ENCODE measurements around the gene CDH4. TPM values are rescaled to one million over a fixed set of nuclear protein-coding genes. Genes with fewer than 3 reads are reported as not detected.

Gene CDH4
- total RNA-seq, 1 donor from 2014 or later: 0.08 TPM

DNA sequence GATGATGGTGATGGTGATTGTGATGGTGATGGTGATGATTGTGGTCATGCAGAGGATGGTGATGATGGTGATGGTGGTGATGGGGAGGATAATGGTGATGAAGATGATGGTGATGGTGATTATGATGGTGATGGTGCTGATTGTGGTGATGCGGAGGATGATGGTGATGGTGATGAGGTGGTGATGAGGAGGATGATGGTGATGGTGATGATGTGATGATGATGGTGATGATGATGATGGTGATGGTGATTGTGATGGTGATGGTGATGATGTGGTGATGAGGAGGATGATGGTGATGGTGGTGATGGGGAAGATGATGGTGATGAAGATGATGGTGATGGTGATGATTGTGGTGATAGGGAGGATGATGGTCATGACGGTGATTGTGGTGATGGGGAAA lies 333.7 kb downstream of the CDH4 start:
- intact Hi-C loops (cut with DNase I): no loop called here
- DNase-seq (ENCODE audit: missing footprints) (no peak), ATAC-seq (no peak)

DNA sequence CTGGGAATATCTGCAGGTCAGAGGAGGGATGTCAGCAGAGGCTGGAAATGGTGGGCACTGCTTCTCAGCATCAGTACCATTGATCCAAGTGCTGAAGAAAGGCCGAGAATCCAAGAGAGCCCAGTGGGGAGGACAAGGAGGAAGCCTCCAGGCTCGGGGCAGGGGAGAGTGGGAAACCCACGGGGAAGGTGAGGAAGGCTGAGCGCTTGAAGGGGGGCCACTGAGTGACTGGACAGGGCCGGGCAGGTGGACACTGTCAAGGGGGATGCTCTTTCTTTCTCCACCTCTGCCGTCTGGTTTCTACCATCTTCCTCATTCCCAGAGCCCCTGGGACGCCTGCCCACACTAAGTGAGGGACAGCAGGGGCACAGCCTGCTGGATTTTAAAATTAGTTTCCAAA lies 335.0 kb downstream of the CDH4 start:
- no peak for ATAC-seq
- intact Hi-C loops (cut with DNase I): no loop called here
- no peak for DNase-seq (ENCODE audit: missing footprints)

DNA sequence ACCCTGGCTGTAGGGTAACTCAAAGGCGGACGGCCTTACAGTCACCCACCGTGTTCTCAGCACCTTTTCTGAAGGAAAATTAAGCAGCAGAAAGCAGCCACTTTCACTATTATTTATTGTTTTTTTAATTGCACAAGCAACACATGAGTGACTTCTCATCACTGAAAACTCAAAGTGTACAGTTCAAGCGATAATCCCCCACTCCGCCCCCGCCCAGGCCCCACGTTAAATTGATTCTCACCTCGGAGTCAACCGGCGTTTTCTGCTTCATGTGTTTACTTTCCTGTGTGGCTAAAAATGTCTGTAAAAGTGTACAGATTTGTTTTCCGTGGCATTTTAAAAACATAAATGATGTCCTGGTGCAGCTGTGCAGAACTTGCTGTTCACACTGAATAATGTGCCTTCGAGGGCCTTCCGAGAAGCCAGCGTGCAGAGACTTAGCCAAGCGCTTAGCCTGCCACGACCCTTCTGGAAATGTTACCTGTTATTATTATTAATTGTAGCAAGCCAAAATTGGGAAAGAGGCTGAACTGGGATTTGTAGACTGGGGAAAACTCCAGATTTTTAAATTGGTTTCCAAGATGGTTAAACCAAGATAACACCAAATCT lies 335.7 kb downstream of the CDH4 start:
- DNase-seq (ENCODE audit: missing footprints) (no peak), ATAC-seq (no peak)
- intact Hi-C loops (cut with DNase I): no loop called here

DNA sequence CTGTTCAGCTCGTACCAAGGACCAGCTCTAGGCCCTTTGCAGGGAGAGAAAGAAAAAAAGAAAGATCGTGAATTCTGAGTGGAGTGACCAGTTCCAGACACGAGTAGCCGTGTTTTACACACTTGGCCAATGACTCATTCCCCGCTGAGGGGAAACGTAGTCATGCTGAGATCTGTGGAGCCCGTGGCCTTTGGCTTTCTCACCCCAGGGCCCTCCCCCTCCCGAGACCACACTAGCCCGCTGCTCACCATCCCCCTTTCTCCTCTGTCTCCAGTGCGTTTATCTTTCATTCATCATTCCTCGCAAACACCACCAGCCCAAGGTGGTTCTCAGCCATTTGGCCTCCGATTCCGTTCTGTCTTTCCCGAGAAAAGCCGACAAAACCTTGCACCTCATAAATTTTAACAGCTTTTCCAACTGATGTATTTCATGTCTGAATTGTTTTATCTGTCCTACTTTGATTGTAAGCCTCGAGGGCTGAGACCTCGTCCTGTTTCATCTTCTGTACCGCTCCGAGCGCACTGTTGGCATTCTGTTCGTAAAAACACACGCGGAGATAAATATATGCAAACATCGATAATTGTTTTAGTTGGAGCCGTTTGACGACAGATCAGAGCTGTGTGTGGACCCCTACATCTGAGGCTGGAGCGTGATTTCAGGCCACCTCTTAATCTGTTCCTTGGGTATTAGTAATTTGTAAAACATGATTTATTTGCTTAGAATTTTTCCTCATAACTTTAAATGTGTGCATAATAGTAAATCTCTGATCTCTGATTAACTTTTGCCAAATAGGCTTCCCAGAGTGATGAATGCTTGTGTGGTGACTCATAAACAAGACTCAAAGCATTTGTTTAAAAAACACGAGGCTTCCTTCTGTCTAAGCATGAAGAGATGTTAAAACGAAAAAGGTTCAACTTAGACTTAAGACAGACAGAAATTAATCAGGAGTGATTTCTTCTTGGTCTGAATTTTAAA lies 336.6 kb downstream of the CDH4 start:
- no peak for DNase-seq (ENCODE audit: missing footprints)
- intact Hi-C loops (cut with DNase I): no loop called here

DNA sequence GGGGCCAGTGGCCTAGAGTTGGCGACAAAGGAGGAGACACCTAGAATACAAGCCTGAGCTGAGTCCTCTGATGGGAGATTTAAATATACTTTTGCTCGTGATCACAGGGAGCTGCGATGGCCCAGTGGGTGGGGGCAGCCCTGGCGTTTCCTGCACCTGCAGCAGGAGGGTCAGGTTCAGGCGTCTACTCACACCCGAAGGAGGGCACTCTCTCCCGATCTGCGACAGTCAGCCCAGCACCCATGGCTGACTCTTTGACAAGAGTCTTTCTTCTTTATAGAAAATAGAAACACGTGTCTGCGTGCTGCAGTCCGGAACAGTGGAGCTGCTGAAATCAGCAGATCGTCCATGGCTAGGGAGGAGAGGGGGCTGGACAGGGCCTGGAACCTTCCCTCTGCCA lies 338.2 kb downstream of the CDH4 start:
- ATAC-seq (no peak), DNase-seq (ENCODE audit: missing footprints) (no peak)
- intact Hi-C loops (cut with DNase I): no loop called here

More for the DNA sequence above, 336.6 kb downstream of the CDH4 start:
- ATAC-seq: no peak

DNA sequence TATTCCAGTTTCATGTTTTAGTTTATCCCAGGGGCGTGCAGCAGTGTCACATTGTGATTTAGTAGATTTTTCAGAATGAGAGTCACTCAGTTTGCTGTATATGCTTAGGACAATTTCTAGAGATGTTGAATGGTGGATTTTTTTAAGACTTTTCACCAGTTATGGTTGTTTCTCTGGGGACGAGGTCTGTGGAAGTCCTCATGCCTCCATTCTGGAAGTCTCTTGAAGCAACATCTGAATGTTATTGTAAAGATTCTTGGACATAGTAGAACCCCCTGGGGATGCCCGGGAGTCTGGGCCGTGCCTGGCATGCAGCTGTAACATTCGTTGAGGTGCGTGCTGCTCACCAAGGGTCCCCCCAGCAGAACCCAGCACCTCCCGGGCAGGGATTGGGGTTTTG lies 341.5 kb downstream of the CDH4 start:
- ATAC-seq (no peak), DNase-seq (ENCODE audit: missing footprints) (no peak)
- intact Hi-C loops (cut with DNase I): no loop called here

DNA sequence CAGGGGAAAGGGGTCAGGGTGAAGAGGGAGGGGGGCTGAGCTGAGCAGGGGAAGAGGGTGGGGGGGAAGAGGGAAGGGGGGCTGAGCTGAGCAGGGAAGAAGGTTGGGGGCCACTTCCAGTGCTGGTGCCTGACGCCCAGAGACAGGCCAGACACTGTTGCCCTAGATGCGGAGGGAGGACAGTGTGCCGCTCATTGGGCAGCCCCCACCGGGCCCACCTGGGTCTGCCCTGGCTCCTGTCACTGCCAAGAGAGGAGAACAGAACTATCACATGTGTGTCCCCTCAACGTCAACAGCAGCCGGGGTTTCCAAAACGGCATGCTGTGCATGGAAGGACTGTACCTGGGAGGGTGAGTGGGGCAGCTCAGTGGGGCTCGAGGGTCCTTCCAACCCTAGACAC lies 342.1 kb downstream of the CDH4 start:
- no peak for ATAC-seq
- intact Hi-C loops (cut with DNase I): no loop called here
- no peak for DNase-seq (ENCODE audit: missing footprints)

DNA sequence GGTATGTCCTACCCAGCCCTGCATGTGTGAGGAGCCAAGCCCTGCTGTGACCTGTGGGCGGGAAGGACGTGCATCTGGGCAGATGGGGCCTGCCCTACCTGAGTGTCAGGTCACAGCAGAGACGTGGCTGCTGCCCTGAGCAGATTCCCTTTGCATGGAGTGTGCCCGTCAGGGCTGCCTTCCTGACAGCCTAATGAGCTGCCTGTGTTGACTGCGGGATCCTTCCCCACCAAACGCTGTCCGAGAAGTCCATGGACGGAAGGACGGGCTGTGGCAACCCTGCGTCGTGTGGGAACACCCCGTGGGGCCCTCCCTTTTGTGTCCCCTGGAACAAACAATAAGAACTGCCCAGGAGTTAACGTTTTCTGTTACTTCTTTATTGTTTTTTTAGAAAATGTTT lies 343.2 kb downstream of the CDH4 start:
- no peak for DNase-seq (ENCODE audit: missing footprints)
- intact Hi-C loops (cut with DNase I): no loop called here
- ATAC-seq: no peak

DNA sequence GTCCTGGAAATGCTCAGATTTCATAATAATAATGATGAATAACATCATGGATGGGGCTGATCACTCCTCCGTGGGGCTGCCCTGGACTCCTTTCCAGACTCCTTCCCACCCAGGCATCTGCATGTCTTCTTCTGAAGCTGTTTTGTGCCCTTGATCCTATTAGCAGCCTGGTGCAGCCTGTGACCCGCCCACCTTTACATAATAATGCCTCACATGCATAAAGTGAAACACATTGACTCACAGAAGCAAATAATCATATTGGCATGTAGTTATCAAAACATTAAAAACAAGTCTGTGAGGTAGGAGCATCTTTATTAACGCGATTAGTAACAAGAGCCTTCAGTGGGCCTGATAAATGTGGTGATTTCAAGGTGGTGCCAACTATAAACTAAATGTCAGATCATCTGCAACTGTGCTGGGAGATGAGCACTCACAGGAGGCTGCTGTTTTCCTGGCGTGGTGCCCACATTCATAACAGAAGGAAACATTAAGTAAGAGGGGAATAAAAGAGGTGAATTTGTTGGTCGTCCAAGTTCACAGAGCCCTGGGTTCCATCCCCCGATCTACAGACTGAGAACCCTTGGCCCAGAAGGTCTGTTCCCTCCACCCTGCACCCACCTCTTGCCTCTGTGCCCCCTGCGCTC lies 344.7 kb downstream of the CDH4 start:
- ATAC-seq (no peak), DNase-seq (ENCODE audit: missing footprints) (no peak)
- intact Hi-C loops (cut with DNase I): no loop called here

DNA sequence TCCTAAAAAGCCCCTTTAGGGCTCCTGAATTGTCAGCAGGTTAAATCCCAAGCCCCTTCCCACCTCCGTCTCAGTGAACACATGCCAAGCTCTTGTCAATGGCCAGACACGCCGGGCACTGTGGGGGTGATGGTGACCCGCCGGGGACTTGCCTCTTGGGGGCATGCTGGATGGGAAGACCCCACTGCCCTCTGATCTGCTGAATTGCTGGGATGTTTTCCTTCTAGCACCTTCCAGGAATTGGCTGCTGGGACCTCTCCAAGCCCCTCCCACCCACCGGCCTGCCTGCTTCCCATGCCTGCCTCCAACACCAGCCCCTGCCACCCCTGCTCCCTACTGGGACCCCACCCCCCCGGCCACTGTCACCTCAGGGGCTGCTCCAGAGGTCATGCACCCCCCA lies 345.9 kb downstream of the CDH4 start:
- DNase-seq (ENCODE audit: missing footprints): no peak
- intact Hi-C loops (cut with DNase I): no loop called here
- ATAC-seq: no peak

DNA sequence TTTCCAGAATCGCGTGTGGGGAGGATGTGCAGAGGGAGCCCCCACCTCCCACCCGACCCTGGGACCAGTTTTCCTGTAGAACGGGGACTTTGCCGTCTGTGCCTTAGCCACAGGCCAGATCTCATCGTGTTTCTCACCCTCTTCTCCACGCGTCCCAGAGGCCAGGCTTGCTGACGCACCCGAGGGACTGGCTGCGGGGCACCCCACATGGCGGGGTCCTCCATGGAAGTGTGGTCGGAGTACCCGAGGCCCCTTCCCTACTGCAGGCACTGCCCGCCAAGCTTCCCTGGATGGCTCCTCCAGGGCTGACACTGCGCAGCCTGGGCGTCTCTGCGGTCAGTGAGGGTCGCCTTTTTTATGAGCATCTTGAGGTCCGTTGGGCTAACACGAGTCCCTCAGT lies 346.5 kb downstream of the CDH4 start:
- DNase-seq (ENCODE audit: missing footprints): no peak

DNA sequence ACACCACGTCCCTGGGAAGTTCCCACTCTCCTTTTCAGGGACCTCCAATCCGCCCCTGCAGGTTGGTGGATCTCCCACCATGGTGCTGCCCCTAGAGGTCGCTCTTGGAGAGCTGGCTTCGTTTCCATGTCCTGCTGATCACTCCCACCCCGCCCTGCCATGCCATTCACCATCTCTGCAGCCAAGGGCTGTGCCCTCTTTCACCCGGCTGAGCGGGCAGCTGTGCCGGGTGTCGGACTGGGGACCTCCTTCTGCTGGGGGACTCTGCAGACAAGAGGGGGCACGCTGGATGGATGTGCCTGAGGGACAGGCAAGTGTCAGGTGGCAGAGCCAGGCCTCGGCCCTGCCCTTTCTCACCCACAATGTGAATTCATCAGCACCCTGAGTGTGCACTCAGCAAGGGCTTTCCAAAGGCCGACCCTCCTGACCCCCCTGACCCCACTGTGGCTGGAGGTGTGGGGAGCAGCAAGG lies 347.0 kb downstream of the CDH4 start:
- ATAC-seq (no peak), DNase-seq (ENCODE audit: missing footprints) (no peak)
- intact Hi-C loops (cut with DNase I): no loop called here

More for the DNA sequence above, 346.5 kb downstream of the CDH4 start:
- intact Hi-C loops (cut with DNase I): no loop called here
- no peak for ATAC-seq

DNA sequence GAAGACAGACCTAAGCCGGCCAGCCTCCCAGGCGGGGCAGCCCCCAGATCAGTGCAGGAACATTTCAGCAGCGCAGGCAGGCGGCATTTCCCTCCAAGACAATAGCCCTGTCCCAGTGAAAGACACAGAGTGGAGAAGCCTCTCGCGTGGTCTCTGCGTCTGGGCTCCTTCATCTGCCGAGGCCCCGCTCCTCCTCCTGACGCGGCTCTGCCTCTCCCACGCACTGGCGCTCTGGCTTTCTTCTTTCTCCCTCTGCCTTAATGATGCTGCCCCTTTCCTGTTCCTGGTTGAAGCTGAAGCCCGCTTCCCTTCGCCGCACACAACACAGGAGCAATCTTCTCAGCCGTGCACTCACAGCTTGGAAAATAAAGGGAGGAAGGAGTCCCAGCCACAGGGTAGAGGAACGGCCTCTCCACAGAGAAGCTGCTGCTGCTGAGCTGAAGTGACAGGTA lies 347.5 kb downstream of the CDH4 start:
- DNase-seq (ENCODE audit: missing footprints) (no peak), ATAC-seq (no peak)
- intact Hi-C loops (cut with DNase I): no loop called here

DNA sequence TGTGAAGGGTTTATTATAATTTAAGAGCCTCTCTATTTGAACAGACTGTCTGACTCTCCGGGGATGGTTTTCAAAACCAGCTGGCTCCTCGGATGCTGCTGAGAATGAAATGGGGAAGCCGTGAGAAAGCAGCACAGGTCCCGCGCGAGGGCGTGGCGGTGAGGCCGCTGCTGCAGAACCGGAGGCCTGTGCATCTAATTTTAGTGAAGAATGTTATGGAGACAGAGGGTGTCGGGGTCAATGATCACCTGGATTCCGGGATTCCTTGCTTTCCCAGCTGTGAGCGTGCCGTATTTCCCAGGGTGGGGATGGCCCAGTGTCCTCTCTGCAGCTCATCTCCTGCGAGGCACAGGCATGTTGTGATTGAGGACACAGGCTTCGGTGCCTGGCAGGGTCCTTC lies 348.0 kb downstream of the CDH4 start:
- ATAC-seq: no peak

DNA sequence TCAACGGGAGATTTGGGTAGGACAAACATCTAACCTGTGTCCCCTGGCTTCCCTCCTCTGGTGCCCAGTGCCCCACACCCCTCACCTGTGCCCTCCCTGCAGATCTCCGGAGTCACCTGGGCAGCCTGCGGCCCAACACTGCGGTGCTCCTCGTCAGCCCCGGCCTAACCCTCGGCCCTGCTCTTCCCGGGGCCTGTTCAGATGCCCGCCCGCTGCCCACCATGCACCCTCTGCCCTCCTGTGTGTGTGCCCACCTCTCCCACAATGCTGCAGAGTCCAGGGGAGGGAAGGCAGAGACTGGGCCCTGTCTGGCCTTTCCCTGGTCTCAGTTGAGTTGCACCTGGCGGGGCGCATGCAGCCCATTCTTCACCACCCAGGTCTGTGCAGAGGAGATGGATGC lies 349.3 kb downstream of the CDH4 start:
- ATAC-seq: no peak
- intact Hi-C loops (cut with DNase I): no loop called here
- no peak for DNase-seq (ENCODE audit: missing footprints)

More for the DNA sequence above, 348.0 kb downstream of the CDH4 start:
- intact Hi-C loops (cut with DNase I): no loop called here
- no peak for DNase-seq (ENCODE audit: missing footprints)

DNA sequence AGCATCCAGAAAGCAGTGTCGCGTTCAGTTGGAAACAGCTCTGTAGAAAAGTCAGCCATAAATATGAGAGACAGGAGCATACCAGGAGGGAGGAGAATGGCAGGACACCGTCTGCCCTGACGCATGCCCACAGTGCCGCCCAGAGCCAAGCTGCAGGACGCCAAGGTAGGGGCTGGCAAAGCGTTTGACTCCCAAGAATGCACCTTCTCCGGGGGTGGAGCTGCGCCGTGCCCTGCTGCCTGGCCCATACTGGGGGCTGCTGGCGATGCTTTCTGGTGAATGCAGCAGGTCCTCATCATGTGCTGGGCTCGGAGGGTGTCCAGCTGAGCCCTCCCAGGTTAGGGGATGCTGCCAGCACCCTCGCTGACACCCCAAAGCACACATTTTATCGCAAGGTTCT lies 349.8 kb downstream of the CDH4 start:
- intact Hi-C loops (cut with DNase I): no loop called here
- DNase-seq (ENCODE audit: missing footprints) (no peak), ATAC-seq (no peak)

DNA sequence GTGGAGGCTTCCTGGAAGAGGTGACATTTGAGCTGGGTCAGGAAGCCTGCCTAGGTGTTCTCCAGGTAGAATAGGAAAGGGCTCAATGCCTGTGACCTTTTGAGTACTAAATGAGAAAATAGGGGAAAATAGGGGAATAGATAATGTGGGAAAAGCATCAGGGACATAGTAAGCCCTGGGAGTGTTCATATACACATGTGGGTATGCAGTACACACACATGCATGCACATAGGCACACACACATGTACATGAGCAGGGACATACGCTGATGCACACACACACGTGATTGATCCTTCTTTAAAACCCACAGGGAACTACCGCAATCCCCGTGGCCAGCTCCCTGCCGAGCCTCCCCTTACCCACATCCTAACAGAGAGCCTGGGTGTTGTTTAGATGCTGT lies 351.7 kb downstream of the CDH4 start:
- DNase-seq (ENCODE audit: missing footprints) (no peak), ATAC-seq (no peak)
- intact Hi-C loops (cut with DNase I): no loop called here

DNA sequence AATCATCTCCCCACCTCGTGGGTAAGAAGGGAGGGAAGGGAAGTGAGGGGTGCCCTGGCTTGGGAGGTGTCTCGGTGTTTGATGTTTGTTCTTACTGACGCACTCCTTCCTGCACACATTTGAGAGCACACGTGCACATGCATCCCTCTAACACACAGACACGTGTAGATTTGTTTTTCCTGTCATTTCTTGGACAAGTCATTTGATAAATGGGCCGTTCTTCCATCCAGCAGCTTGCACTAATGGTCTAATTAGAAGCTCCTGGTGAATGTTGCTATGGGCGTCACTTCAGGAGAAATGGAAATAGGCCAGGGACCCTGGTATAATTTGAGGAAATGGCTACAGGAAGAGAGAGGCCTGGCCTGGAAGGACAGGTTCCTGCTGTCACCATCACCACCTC lies 352.5 kb downstream of the CDH4 start:
- no peak for DNase-seq (ENCODE audit: missing footprints)
- intact Hi-C loops (cut with DNase I): no loop called here
- no peak for ATAC-seq

DNA sequence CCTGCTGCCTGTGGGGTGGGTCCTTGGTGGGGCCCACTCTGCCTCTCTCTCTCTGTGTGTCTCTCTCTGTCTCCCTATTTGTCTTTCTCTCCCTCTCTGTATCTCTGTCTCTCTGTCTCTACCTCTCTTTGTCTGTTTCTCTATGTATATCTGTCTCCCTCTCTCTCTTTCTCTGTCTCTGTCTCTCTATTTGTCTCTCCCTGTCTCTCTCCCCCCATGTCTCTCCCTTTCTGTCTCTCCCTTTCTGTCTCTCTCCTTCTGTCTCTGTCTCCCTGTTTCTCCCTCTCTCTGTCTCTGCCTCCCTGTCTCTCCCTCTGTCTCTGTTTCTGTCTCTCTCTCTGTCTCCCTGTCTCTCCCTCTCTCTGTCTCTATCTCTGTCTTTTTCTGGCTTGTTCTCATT lies 353.2 kb downstream of the CDH4 start:
- DNase-seq (ENCODE audit: missing footprints): no peak
- intact Hi-C loops (cut with DNase I): no loop called here
- ATAC-seq: no peak

All from Right ventricle myocardium inferior (tissue), 1 donor.